GM18519 (cell line): ENCODE data around the gene MATN4.
"Not testable (repeated sequence)": the region's sequence is repeated elsewhere in the genome, so short reads cannot be mapped to it uniquely, and the experiment has no call there.

Experiments used
- ATAC-seq: cut with Tn5 transposase; IDR thresholded peaks from one replicate; pipeline ENCODE4 v1.9.1; 2021; ENCODE audit warnings: mild to moderate bottlenecking, moderate library complexity; ENCODE audit not compliant: unreplicated experiment, low FRiP score

MATN4 gene

GRCh38 chr20:45308117-45308778, at the start of gene MATN4:
Gene MATN4 (minus strand): TSS chr20:45308299. CDS start chr20:45305582, 2,717 bp downstream.
- ATAC-seq, result no peak

GRCh38 chr20:45355209-45356084, 47.3 kb upstream of the MATN4 start:
- ATAC-seq, result no peak

- ATAC-seq, result no peak
Observed at GRCh38 chr20:45354423-45355208, 46.5 kb upstream of the MATN4 start.

- no peak for ATAC-seq
Observed at GRCh38 chr20:45353746-45354145, 45.6 kb upstream of the MATN4 start.

- ATAC-seq, result no peak
Observed at GRCh38 chr20:45352729-45353128, 44.6 kb upstream of the MATN4 start.

- not testable (repeated sequence) for ATAC-seq
Observed at GRCh38 chr20:45350795-45351194, 42.7 kb upstream of the MATN4 start.

GRCh38 chr20:45350217-45350616, 42.1 kb upstream of the MATN4 start:
- ATAC-seq, result no peak

- ATAC-seq, result no peak
Observed at GRCh38 chr20:45347936-45348778, 40.1 kb upstream of the MATN4 start, which contains the start of gene SDC4. Gene SDC4 (minus strand): TSS chr20:45348424. CDS start chr20:45348384, 40 bp downstream.

GRCh38 chr20:45347297-45347935, 39.3 kb upstream of the MATN4 start:
- ATAC-seq, result no peak

- no peak for ATAC-seq
Observed at GRCh38 chr20:45346851-45347250, 38.8 kb upstream of the MATN4 start.

GRCh38 chr20:45346291-45346718, 38.2 kb upstream of the MATN4 start:
- ATAC-seq, result no peak

GRCh38 chr20:45345104-45345936, 37.2 kb upstream of the MATN4 start:
- ATAC-seq, result no peak

GRCh38 chr20:45344168-45344860, 36.2 kb upstream of the MATN4 start:
- ATAC-seq, result no peak

GRCh38 chr20:45343532-45344167, 35.6 kb upstream of the MATN4 start:
- no peak for ATAC-seq

- no peak for ATAC-seq
Observed at GRCh38 chr20:45342855-45343531, 34.9 kb upstream of the MATN4 start.

- no peak for ATAC-seq
Observed at GRCh38 chr20:45341939-45342854, 34.1 kb upstream of the MATN4 start.
